NCI-H2196 (cell line): ENCODE measurements around the gene NUAK1.
"Not testable (repeated sequence)": the region's sequence is repeated elsewhere in the genome, so short reads cannot be mapped to it uniquely, and the experiment has no call there.

ENCODE experiments used
- DNase-seq: peaks from one replicate; lab custom pipeline; 2025; ENCODE audit not compliant: unreplicated experiment; lab: John Stamatoyannopoulos, UW

The NUAK1 gene

GRCh38 chr12:106037524-106038298 is 101.0 kb downstream of the NUAK1 start:
- DNase-seq = no peak

- DNase-seq = no peak
Measured at GRCh38 chr12:106035421-106035820, 103.3 kb downstream of the NUAK1 start.

GRCh38 chr12:106034316-106034715 is 104.4 kb downstream of the NUAK1 start:
- no peak for DNase-seq

- no peak for DNase-seq
Measured at GRCh38 chr12:106033161-106033675, 105.5 kb downstream of the NUAK1 start.

GRCh38 chr12:106032623-106032925 is 106.2 kb downstream of the NUAK1 start:
- no peak for DNase-seq

- no peak for DNase-seq
Measured at GRCh38 chr12:106031761-106032622, 106.8 kb downstream of the NUAK1 start.

GRCh38 chr12:106030210-106031071 is 108.3 kb downstream of the NUAK1 start:
- no peak for DNase-seq

- DNase-seq = no peak
Measured at GRCh38 chr12:106029532-106029931, 109.2 kb downstream of the NUAK1 start.

- DNase-seq = no peak
Measured at GRCh38 chr12:106027911-106028310, 110.8 kb downstream of the NUAK1 start.

- DNase-seq = no peak
Measured at GRCh38 chr12:106027286-106027685, 111.5 kb downstream of the NUAK1 start.

- no peak for DNase-seq
Measured at GRCh38 chr12:106025129-106025528, 113.6 kb downstream of the NUAK1 start.

- DNase-seq = no peak
Measured at GRCh38 chr12:106023039-106023438, 115.7 kb downstream of the NUAK1 start.

GRCh38 chr12:106022568-106023012 is 116.2 kb downstream of the NUAK1 start:
- no peak for DNase-seq

GRCh38 chr12:106021516-106021915 is 117.2 kb downstream of the NUAK1 start:
- no peak for DNase-seq

GRCh38 chr12:106020736-106021135 is 118.0 kb downstream of the NUAK1 start:
- DNase-seq = no peak

- no peak for DNase-seq
Measured at GRCh38 chr12:106019144-106019543, 119.6 kb downstream of the NUAK1 start.

- DNase-seq = no peak
Measured at GRCh38 chr12:106018286-106018685, 120.5 kb downstream of the NUAK1 start.

GRCh38 chr12:106016601-106017278 is 122.0 kb downstream of the NUAK1 start:
- not testable (repeated sequence) for DNase-seq

GRCh38 chr12:106015646-106016045 is 123.1 kb downstream of the NUAK1 start:
- no peak for DNase-seq

GRCh38 chr12:106013941-106014340 is 124.8 kb downstream of the NUAK1 start:
- DNase-seq = no peak
